ENCODE measurements around the gene ARL6IP1. TPM values are rescaled to one million over a fixed set of nuclear protein-coding genes. Genes with fewer than 3 reads are reported as not detected.

Gene ARL6IP1
- total and polyA plus RNA-seq, 2 experiments from 2014 or later: 77.4 to 195 TPM

GRCh38 chr16:18804540-18804939 is 3.2 kb upstream of the ARL6IP1 start:
- no peak for DNase-seq (ENCODE audit: low read depth in 1 of 2, low spot score in 1 of 2)
- H3K27me3 ChIP-seq: no peaks in the 10 kb centered on the region
- H3K4me1 ChIP-seq (ENCODE audit: low read depth): peaks cover 11% of the 10 kb centered on the region
- H3K9me3 ChIP-seq (ENCODE audit: low read depth): no peaks in the 10 kb centered on the region
- TF ChIP-seq, protein P1, sequence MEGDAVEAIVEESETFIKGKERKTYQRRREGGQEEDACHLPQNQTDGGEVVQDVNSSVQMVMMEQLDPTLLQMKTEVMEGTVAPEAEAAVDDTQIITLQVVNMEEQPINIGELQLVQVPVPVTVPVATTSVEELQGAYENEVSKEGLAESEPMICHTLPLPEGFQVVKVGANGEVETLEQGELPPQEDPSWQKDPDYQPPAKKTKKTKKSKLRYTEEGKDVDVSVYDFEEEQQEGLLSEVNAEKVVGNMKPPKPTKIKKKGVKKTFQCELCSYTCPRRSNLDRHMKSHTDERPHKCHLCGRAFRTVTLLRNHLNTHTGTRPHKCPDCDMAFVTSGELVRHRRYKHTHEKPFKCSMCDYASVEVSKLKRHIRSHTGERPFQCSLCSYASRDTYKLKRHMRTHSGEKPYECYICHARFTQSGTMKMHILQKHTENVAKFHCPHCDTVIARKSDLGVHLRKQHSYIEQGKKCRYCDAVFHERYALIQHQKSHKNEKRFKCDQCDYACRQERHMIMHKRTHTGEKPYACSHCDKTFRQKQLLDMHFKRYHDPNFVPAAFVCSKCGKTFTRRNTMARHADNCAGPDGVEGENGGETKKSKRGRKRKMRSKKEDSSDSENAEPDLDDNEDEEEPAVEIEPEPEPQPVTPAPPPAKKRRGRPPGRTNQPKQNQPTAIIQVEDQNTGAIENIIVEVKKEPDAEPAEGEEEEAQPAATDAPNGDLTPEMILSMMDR (IDR thresholded peaks at IDR 0.05; ENCODE audit: low read depth, low read length): no peak
- peaks cover 18% of the 10 kb centered on the region for H3K36me3 ChIP-seq
- no peak overlapping the region for H3K4me3 ChIP-seq
- peak overlapping the region; percentile 72 for H3K27ac ChIP-seq

- no peak overlapping the region for H3K4me3 ChIP-seq
- peak overlapping the region; percentile 72 for H3K27ac ChIP-seq
- H3K27me3 ChIP-seq: no peaks in the 10 kb centered on the region
- no peaks in the 10 kb centered on the region for H3K9me3 ChIP-seq (ENCODE audit: low read depth)
- H3K36me3 ChIP-seq: peaks cover 11% of the 10 kb centered on the region
- TF ChIP-seq, protein P1 (IDR thresholded peaks at IDR 0.05; ENCODE audit: low read depth, low read length): no peak
- peak in 1 of 2 donors; percentile 56 for DNase-seq (ENCODE audit: low read depth in 1 of 2, low spot score in 1 of 2)
- H3K4me1 ChIP-seq (ENCODE audit: low read depth): peaks cover 12% of the 10 kb centered on the region
These were observed 2.5 kb upstream of the ARL6IP1 start for GRCh38 chr16:18803569-18804462.

DNA sequence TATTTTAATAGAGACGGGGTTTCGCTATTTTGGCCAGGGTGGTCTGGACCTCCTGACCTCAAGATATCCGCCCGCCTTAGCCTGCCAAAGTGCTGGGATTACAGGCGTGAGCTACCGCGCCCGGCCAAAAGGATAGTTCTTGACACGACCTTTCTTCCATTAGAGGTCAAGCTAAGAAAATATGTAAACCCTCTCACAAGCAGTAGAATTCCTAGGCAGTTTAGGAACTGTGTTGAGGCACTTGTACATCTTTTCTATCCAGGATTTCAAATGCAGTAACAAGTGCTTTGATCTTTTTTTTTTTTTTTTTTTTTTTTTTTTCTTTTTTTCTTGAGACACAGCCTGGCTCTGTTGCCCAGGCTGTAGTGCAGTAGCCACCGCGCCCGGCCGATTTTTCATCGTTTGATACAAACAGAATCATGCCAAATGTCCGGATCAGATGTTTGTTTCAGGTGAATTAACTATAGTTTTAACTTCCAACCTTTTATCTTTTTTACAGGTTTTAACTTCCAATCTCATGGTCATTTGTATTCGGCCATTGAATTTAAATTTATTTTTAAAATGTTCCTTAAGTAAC is 1.5 kb upstream of the ARL6IP1 start:
- Histone ChIP-seq H3K9me3 (ENCODE audit: low read depth) (no peaks in the 10 kb centered on the region), H3K4me3 (no peak overlapping the region), H3K4me1 (ENCODE audit: low read depth) (peaks cover 12% of the 10 kb centered on the region), H3K27me3 (no peaks in the 10 kb centered on the region), H3K27ac (peak overlapping the region; percentile 72), H3K36me3 (peaks cover 5% of the 10 kb centered on the region)
- TF ChIP-seq, protein P1 (IDR thresholded peaks at IDR 0.05; ENCODE audit: low read depth, low read length): no peak
- no peak for DNase-seq (ENCODE audit: low read depth in 1 of 2, low spot score in 1 of 2)

DNA sequence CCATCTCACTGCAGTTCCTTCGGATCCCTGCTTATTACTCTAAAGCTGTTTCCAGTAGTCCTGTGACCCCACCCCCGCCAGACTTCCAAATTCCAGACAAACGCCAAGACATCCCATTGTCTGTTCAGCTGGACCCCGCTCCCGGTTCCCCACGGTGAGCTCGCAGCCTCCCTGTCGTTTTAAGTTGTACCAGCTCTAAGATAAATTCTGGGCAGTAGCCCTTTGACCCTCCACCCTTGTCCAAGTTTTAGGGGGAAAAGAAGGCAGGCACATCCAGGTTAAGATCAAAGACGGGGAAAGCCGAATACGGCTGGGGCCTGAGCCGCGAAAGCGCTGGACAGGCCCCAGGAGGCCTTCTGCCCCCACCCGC is 589 bp downstream of the ARL6IP1 start:
- TF ChIP-seq, protein P1 (IDR thresholded peaks at IDR 0.05; ENCODE audit: low read depth, low read length): no peak
- H3K4me1 ChIP-seq (ENCODE audit: low read depth): peaks cover 12% of the 10 kb centered on the region
- peak in 1 of 2 donors; percentile 29 for DNase-seq (ENCODE audit: low read depth in 1 of 2, low spot score in 1 of 2)
- peak overlapping the region; percentile 90 for H3K27ac ChIP-seq
- no peaks in the 10 kb centered on the region for H3K27me3 ChIP-seq
- peaks cover 22% of the 10 kb centered on the region for H3K36me3 ChIP-seq
- no peaks in the 10 kb centered on the region for H3K9me3 ChIP-seq (ENCODE audit: low read depth)
- H3K4me3 ChIP-seq: peak overlapping the region; percentile 88

DNA sequence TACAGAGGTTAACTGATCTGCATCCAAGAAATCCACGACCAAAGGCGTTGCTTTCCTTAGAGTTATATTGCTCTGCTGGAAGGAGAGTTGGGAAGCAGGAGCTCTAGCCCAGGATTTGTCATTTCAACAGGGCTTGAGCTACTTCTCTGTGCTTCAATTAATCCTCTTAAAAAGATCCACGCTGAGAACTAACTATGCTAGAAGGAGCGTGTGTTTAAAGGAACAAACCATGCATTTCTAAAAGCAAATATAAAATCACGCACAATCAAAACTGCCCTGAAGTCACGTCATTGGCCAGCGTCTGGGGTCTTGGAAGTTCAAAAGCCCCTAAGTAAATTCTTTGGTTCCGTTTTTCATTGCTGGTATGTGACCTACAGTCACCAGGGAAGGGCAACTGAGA is 1.1 kb downstream of the ARL6IP1 start:
- H3K9me3 ChIP-seq (ENCODE audit: low read depth): no peaks in the 10 kb centered on the region
- DNase-seq (ENCODE audit: low read depth in 1 of 2, low spot score in 1 of 2): no peak
- peak overlapping the region; percentile 90 for H3K27ac ChIP-seq
- peaks cover 12% of the 10 kb centered on the region for H3K4me1 ChIP-seq (ENCODE audit: low read depth)
- peak overlapping the region; percentile 88 for H3K4me3 ChIP-seq
- peaks cover 27% of the 10 kb centered on the region for H3K36me3 ChIP-seq
- H3K27me3 ChIP-seq: no peaks in the 10 kb centered on the region
- TF ChIP-seq, protein P1 (IDR thresholded peaks at IDR 0.05; ENCODE audit: low read depth, low read length): no peak

All from cardiac muscle cell (in vitro differentiated cells and primary cell).